ENCODE data around the gene NADK. TPM values are rescaled to one million over a fixed set of nuclear protein-coding genes. Genes with fewer than 3 reads are reported as not detected.

The NADK gene
- polyA plus RNA-seq, 2 donors = 32.1 to 39.7 TPM

DNA sequence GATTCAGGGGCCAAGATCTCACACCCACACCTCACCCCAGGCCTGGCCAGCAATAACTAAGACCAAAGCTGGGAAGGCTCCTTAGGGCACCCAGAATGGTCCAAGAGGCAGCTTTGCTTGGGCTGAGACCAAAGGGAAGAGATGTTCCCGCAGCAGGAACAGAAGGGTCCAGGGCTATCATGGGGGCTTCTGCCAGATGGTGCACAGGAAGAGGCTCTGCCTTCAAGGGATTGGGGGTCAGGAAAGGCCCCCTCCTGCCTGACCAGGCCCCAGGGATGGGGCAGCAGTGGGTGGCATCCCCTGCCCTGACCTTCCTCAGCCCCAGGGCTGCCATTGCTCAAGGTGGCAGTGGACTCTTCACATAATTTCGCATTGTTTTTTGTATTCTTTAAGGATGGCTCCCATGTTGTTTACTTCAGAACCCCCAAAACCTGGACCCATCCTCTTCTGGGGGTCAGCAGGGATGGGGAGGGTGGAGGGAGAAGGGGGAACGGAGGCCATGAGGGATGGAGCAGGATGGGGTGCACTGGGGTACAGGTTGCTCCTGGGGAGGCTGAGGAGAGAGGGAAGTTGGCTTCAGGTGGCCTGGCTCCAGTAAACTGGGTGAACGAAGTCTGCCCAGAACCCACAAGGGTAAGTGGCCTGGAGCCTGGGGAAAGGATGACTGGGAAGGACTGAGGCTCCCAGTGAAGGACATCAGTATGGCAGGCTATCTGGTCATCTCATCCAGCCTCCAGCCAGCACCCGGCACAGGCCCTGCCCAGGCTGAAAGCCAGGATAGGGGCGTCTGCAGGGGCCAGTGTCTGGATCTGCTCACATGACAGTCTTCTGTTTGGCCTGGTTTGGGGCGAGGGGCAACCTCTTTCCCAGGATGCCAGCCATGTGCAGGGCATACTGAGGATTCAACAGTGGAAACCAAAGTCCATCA, 2.6 kb upstream of the NADK start:
- Histone ChIP-seq H3K27me3 (ENCODE audit: control insufficient read depth in 1 of 2, insufficient read depth in 2 of 2, low read length in 2 of 2) (no peaks in the 10 kb centered on the region), H3K4me3 (ENCODE audit: low read depth in 1 of 2, low read length in 2 of 2) (no peak overlapping the region), H3K9me3 (ENCODE audit: control insufficient read depth in 2 of 2, insufficient read depth in 1 of 2, low read depth in 1 of 2, low read length in 1 of 2) (no peaks in the 10 kb centered on the region), H3K36me3 (ENCODE audit: control insufficient read depth in 2 of 2, insufficient read depth in 2 of 2, low read length in 1 of 2) (peaks cover 3 to 5% of the 10 kb centered on the region in 2 donors), H3K4me1 (ENCODE audit: control insufficient read depth in 2 of 2, insufficient read depth in 2 of 2, low read length in 1 of 2) (peaks cover 15 to 23% of the 10 kb centered on the region in 2 donors), H3K27ac (ENCODE audit: low read depth in 2 of 2, low read length in 1 of 2) (peak overlapping the region; percentile 42 to 83)
- WGBS, 2 donors = 76 to 78% methylated on average over 7 of the region's 7 CpGs

DNA sequence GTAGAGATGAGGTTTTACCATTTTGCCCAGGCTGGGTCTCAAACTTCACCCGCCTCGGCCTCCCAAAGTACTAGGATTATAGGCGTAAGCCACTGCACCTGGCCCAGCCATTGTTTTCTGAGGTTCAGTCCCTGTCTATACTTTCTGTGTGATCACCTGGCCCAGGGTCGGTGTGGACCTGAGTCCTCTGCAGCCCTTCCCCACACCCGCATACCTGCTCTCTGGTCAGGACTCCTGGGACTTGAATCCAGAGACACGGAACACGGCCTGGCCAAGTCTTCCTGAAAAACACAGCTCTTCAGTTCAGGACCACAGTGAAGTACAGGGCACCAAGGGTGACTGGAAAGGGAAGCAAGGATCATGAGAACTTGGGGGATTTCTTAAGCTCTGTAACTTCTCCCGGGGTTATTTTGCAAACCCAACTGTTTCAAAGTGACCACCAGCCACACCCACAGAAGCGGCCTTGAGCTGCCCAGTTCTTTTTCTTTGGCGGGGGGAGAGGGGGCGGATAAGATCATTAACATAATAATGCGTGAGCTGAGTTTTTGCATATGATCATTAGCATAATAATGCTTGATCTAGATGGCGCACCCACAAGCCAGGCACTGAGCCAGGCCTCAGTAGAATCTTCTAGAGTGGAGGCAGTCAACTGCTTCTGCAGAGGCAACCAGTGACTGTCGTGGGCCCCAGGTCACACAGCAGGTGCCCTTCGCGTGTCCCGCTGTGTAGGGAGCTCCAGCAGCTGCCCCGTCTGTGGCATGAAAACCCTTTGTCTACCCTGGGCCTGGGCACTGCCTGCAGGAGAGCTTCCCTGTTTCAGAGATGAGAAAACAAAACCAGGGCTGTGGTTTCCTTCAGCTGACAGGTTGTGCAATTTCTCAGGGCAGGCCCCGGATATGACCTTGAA, 1.7 kb upstream of the NADK start:
- Histone ChIP-seq H3K4me1 (ENCODE audit: control insufficient read depth in 2 of 2, insufficient read depth in 2 of 2, low read length in 1 of 2) (peaks cover 16 to 25% of the 10 kb centered on the region in 2 donors), H3K27ac (ENCODE audit: low read depth in 2 of 2, low read length in 1 of 2) (peak overlapping the region; percentile 72 to 83), H3K36me3 (ENCODE audit: control insufficient read depth in 2 of 2, insufficient read depth in 2 of 2, low read length in 1 of 2) (no peaks in the 10 kb centered on the region), H3K27me3 (ENCODE audit: control insufficient read depth in 1 of 2, insufficient read depth in 2 of 2, low read length in 2 of 2) (no peaks in the 10 kb centered on the region), H3K4me3 (ENCODE audit: low read depth in 1 of 2, low read length in 2 of 2) (no peak overlapping the region), H3K9me3 (ENCODE audit: control insufficient read depth in 2 of 2, insufficient read depth in 1 of 2, low read depth in 1 of 2, low read length in 1 of 2) (no peaks in the 10 kb centered on the region)
- 49 to 56% methylated on average over 19 of the region's 19 CpGs for WGBS, 2 donors

DNA sequence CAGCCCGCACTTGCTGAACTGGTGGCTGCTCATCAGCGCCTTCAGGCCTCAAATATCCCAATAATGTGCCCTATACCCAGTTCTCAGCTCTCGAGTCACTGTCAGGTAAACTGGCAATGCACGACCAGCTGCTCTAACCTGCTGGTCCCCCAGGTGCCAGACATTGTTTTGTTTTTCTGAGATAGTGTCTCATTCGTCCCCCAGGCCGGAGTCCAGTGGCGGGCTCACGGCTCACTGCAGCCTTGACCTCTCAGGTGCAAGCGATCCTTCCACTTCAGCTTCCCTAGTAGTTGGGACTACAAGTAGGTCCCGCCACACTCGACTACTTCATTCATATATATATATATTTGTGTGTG, 1.0 kb upstream of the NADK start:
- peaks cover 16 to 27% of the 10 kb centered on the region in 2 donors for H3K4me1 ChIP-seq (ENCODE audit: control insufficient read depth in 2 of 2, insufficient read depth in 2 of 2, low read length in 1 of 2)
- WGBS, 2 donors = 55 to 66% methylated on average over 11 of the region's 11 CpGs
- H3K27me3 ChIP-seq (ENCODE audit: control insufficient read depth in 1 of 2, insufficient read depth in 2 of 2, low read length in 2 of 2) = no peaks in the 10 kb centered on the region
- peak overlapping the region; percentile 85 to 95 for H3K4me3 ChIP-seq (ENCODE audit: low read depth in 1 of 2, low read length in 2 of 2)
- H3K9me3 ChIP-seq (ENCODE audit: control insufficient read depth in 2 of 2, insufficient read depth in 1 of 2, low read depth in 1 of 2, low read length in 1 of 2) = no peaks in the 10 kb centered on the region
- peaks cover 0 to 3% of the 10 kb centered on the region in 2 donors for H3K36me3 ChIP-seq (ENCODE audit: control insufficient read depth in 2 of 2, insufficient read depth in 2 of 2, low read length in 1 of 2)
- H3K27ac ChIP-seq (ENCODE audit: low read depth in 2 of 2, low read length in 1 of 2) = peak overlapping the region; percentile 90

DNA sequence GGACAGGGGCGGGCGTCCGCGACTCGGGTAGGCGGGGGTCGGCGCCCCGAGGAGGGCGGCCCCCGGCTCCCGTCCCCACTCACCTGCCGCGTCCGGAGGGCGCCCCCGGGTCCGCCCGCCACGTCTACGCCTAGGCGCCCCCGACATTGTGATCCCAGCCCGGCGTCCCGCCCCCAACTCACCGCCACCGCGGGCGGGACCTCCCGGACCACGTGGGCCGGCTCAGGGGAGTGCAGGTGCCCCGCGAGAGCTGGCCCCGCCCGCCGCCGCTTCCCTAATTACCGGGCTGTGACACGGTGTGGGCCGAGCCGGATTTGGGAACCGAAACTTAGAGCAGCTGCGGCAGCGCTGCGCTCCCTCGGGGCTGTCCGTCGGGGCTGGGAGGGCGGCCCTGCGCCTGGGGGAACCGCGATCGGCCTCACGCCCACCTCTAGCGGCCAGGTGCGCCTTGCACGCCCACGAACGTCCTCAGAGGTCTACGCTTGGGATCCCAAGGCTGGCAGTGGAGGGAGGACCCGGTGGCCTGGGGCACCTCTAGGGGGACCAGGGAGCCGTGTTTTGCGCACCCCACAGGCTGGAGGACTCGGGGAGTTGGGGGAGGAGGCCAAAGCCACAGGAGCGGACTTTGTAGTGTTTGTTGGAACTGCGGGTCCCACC, 521 bp upstream of the NADK start:
- H3K4me3 ChIP-seq (ENCODE audit: low read depth in 1 of 2, low read length in 2 of 2) = peak overlapping the region; percentile 85 to 95
- H3K36me3 ChIP-seq (ENCODE audit: control insufficient read depth in 2 of 2, insufficient read depth in 2 of 2, low read length in 1 of 2) = peaks cover 0 to 4% of the 10 kb centered on the region in 2 donors

DNA sequence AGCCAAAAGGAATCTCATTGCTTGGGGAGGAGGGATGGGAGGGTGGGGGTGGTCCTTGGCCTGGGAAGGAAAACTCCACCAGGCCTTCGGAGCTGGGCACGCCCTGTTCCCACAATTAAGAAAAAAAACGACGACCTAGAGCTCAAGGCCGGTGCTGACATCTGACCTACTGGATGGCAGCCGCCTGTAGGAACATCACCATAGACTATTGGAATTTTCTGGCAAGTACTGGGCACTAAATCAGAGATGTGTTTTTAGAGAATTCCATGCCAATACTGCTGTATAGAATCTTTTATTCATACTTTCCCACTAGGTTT, 729 bp downstream of the NADK start:
- Histone ChIP-seq H3K27me3 (ENCODE audit: control insufficient read depth in 1 of 2, insufficient read depth in 2 of 2, low read length in 2 of 2) (no peaks in the 10 kb centered on the region), H3K4me3 (ENCODE audit: low read depth in 1 of 2, low read length in 2 of 2) (peak overlapping the region; percentile 85 to 95), H3K36me3 (ENCODE audit: control insufficient read depth in 2 of 2, insufficient read depth in 2 of 2, low read length in 1 of 2) (peaks cover 0 to 4% of the 10 kb centered on the region in 2 donors), H3K9me3 (ENCODE audit: control insufficient read depth in 2 of 2, insufficient read depth in 1 of 2, low read depth in 1 of 2, low read length in 1 of 2) (no peaks in the 10 kb centered on the region), H3K27ac (ENCODE audit: low read depth in 2 of 2, low read length in 1 of 2) (peak overlapping the region; percentile 90), H3K4me1 (ENCODE audit: control insufficient read depth in 2 of 2, insufficient read depth in 2 of 2, low read length in 1 of 2) (peaks cover 13 to 24% of the 10 kb centered on the region in 2 donors)
- 0 to 2% methylated on average over 6 of the region's 6 CpGs for WGBS, 2 donors

More for the DNA sequence above, 521 bp upstream of the NADK start:
- H3K4me1 ChIP-seq (ENCODE audit: control insufficient read depth in 2 of 2, insufficient read depth in 2 of 2, low read length in 1 of 2) = peaks cover 16 to 28% of the 10 kb centered on the region in 2 donors
- 2% methylated on average over 45 to 68 of the region's 68 CpGs for WGBS, 2 donors
- H3K27me3 ChIP-seq (ENCODE audit: control insufficient read depth in 1 of 2, insufficient read depth in 2 of 2, low read length in 2 of 2) = no peaks in the 10 kb centered on the region
- no peaks in the 10 kb centered on the region for H3K9me3 ChIP-seq (ENCODE audit: control insufficient read depth in 2 of 2, insufficient read depth in 1 of 2, low read depth in 1 of 2, low read length in 1 of 2)
- H3K27ac ChIP-seq (ENCODE audit: low read depth in 2 of 2, low read length in 1 of 2) = peak overlapping the region; percentile 90

DNA sequence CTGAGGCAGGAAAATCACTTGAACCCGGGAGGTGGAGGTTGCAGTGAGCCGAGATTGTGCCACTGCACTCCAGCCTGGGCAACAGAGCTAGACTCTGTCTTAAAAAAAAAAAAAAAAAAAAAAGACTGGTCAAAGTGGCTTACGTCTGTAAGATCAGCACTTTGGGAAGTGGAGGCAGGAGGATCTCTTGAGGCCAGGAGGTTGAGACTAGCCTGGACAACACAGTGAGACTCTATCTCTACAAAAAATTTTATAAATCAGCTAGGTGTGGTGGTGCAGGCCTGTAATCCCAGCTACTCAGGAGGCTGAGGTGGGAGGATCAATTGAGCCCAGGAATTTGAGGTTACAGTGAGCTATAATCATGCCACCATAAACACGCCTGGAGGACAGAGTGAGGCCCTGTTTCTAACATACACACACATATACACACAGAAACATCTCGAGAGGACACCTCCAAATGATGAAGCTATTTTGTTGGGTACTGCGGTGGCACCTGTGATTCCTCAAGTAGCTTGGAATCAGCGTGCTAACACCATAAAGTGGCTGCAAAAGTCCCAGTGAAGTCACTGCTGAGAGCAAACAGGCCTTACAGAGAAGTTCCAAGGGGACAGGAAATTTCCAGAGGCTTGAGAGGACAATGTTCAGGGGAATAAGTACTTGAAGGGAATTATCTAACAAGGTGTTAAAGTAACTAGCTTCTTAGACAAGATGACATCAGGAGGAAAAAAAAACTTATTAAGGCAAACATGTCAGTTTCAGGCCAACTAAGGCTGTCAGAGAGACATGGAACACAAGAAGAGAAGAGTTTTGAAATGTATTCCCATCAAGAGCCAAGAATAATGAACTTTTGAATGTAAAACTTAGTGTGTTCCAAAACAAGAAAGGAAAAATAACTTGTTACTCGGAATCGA, 1.3 kb downstream of the NADK start:
- H3K27ac ChIP-seq (ENCODE audit: low read depth in 2 of 2, low read length in 1 of 2) = peak overlapping the region; percentile 49 to 90
- peak overlapping the region; percentile 85 to 95 for H3K4me3 ChIP-seq (ENCODE audit: low read depth in 1 of 2, low read length in 2 of 2)
- peaks cover 7 to 18% of the 10 kb centered on the region in 2 donors for H3K4me1 ChIP-seq (ENCODE audit: control insufficient read depth in 2 of 2, insufficient read depth in 2 of 2, low read length in 1 of 2)
- H3K9me3 ChIP-seq (ENCODE audit: control insufficient read depth in 2 of 2, insufficient read depth in 1 of 2, low read depth in 1 of 2, low read length in 1 of 2) = no peaks in the 10 kb centered on the region
- 67% methylated on average over 9 of the region's 9 CpGs for WGBS, 2 donors
- H3K27me3 ChIP-seq (ENCODE audit: control insufficient read depth in 1 of 2, insufficient read depth in 2 of 2, low read length in 2 of 2) = no peaks in the 10 kb centered on the region
- H3K36me3 ChIP-seq (ENCODE audit: control insufficient read depth in 2 of 2, insufficient read depth in 2 of 2, low read length in 1 of 2) = peaks cover 0 to 4% of the 10 kb centered on the region in 2 donors

DNA sequence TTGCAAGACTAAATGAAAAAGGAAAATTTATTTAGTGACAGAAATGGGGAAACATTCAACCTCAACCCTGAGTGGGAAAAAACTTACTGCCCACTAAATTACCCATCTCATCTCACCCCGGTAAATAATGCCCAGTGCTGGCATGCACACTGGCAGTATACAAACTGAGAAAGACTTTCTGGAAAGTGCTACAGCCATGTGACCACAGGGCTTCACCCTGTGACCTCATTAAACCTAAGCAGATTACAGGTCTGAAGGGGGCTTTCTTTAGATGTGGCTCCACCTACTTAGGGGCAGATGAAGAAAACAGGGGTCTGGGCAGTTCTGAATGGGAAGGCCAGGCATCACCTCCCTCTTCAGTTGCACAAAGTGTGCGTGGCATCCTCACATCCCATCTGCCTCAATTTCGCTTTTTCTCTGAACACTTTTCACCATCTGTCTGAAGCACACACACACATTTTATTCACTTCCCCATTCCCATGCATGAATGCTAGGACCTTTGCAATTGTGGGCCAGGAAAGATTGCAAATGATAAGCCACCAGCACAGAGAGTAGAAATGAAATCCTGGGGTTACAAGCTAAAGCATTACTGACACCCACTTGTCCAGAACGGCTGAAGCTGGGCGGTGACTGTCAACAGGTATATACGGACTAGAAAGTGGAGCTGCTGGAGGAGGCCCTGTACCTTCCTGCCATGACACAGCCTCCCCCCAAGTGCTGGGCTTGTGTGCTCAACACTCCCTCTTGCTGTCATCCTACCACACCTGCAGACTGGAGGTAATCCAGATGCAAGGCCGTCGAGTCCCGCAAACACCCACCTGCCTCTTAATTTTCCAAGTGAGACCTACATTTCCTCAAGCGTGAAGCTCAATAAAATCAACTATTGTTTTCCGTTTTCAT, 2.7 kb downstream of the NADK start:
- Histone ChIP-seq H3K4me1 (ENCODE audit: control insufficient read depth in 2 of 2, insufficient read depth in 2 of 2, low read length in 1 of 2) (peaks cover 3 to 12% of the 10 kb centered on the region in 2 donors), H3K4me3 (ENCODE audit: low read depth in 1 of 2, low read length in 2 of 2) (no peak overlapping the region), H3K27me3 (ENCODE audit: control insufficient read depth in 1 of 2, insufficient read depth in 2 of 2, low read length in 2 of 2) (no peaks in the 10 kb centered on the region), H3K9me3 (ENCODE audit: control insufficient read depth in 2 of 2, insufficient read depth in 1 of 2, low read depth in 1 of 2, low read length in 1 of 2) (no peaks in the 10 kb centered on the region), H3K27ac (ENCODE audit: low read depth in 2 of 2, low read length in 1 of 2) (peak overlapping the region in 1 of 2 donors; percentile 34), H3K36me3 (ENCODE audit: control insufficient read depth in 2 of 2, insufficient read depth in 2 of 2, low read length in 1 of 2) (peaks cover 0 to 4% of the 10 kb centered on the region in 2 donors)
- 65 to 66% methylated on average over 11 of the region's 11 CpGs for WGBS, 2 donors

DNA sequence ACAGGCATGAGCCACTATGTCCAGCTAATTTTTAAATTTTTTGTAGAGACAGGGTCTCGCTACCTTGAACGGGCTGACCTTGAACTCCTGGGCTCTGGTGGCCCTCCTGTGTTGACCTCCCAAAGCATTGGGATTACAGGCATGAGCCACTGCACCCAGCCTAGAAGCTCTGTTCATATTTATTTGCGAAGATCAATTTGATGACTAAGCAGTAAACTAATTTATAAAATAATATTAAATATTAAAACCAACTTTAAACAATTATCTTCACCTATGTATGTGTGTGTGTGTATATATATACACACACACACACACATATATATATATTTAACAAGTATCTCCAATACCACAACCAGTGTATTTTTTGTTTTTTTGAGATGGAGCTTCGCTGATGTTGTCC, 4.4 kb downstream of the NADK start:
- Histone ChIP-seq H3K4me1 (ENCODE audit: control insufficient read depth in 2 of 2, insufficient read depth in 2 of 2, low read length in 1 of 2) (peaks cover 3 to 7% of the 10 kb centered on the region in 2 donors), H3K9me3 (ENCODE audit: control insufficient read depth in 2 of 2, insufficient read depth in 1 of 2, low read depth in 1 of 2, low read length in 1 of 2) (no peaks in the 10 kb centered on the region)
- 96 to 97% methylated on average over 4 of the region's 4 CpGs for WGBS, 2 donors

More for the DNA sequence above, 4.4 kb downstream of the NADK start:
- H3K36me3 ChIP-seq (ENCODE audit: control insufficient read depth in 2 of 2, insufficient read depth in 2 of 2, low read length in 1 of 2) = peaks cover 0 to 4% of the 10 kb centered on the region in 2 donors
- H3K27ac ChIP-seq (ENCODE audit: low read depth in 2 of 2, low read length in 1 of 2) = no peak overlapping the region
- no peak overlapping the region for H3K4me3 ChIP-seq (ENCODE audit: low read depth in 1 of 2, low read length in 2 of 2)
- H3K27me3 ChIP-seq (ENCODE audit: control insufficient read depth in 1 of 2, insufficient read depth in 2 of 2, low read length in 2 of 2) = no peaks in the 10 kb centered on the region

Measured in esophagus (tissue), 2 donors.